A549 (cell line): ENCODE data around the gene ARAP1.

Experiments
- CEBPB ChIP-seq, 2 experiments: fragments of >200 bp in 1 of 2; sonication (Bioruptor Twin) in 1 of 2; formaldehyde crosslinking in 1 of 2; IDR thresholded peaks; 2 replicates each; pipeline ENCODE4 v1.6.1; 2012 to 2016
- CHD4 ChIP-seq: fragments of 200-600 bp; sonication (generic); IDR thresholded peaks from 2 replicates; pipeline ENCODE4 v1.6.1; 2016; ENCODE audit warnings: antibody characterized with exemption, mild to moderate bottlenecking, borderline replicate concordance
- CTCF ChIP-seq: fragments of >200 bp; sonication (Bioruptor Twin); formaldehyde crosslinking; IDR thresholded peaks from 3 replicates; pipeline ENCODE4 v1.5.1; 2016
- EP300 ChIP-seq, 2 experiments: fragments of >200 bp; sonication (Bioruptor Twin); formaldehyde crosslinking; IDR thresholded peaks; 2 replicates in 1 of 2; 3 replicates in 1 of 2; pipeline ENCODE4 v1.6.1; 2016 to 2017
- JUN ChIP-seq, 2 experiments: fragments of >200 bp; sonication (Bioruptor Twin); formaldehyde crosslinking; IDR thresholded peaks; 2 replicates in 1 of 2; 3 replicates in 1 of 2; pipeline ENCODE4 v1.6.1; 2016 to 2017
- PHF8 ChIP-seq: fragments of 200-600 bp; sonication (generic); IDR thresholded peaks from 2 replicates; pipeline ENCODE4 v1.6.1; 2016; ENCODE audit warnings: low read depth, mild to moderate bottlenecking, antibody characterized with exemption, moderate library complexity, borderline replicate concordance
- POLR2A ChIP-seq: IDR thresholded peaks from 2 replicates; pipeline ENCODE4 v1.6.1; 2012; ENCODE audit warnings: mild to moderate bottlenecking, low read length
- REST ChIP-seq: fragments of 200-600 bp; sonication (generic); IDR thresholded peaks from 2 replicates; pipeline ENCODE4 v1.6.1; 2016; ENCODE audit warnings: antibody characterized with exemption, mild to moderate bottlenecking, moderate library complexity

DNA sequence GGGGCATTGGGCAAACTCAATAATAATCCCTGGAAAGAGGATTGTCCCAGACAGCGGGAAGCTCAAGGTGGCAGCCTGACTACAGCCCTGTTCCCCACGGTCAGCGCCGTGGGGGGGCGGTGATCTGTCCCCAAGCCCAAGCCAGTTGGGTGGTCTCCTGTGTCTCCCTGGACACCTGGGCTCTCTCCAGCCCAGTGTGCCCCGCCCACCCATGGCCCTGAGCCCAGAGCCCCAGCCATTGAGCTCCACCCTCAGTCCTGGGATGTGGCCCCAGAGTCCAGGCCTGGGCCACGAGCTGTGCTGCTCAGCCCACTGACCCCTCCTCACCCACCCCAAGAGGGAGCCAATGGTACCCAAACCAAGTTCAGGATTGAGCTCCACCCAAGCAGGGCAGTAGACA, 50.1 kb downstream of the ARAP1 start:
- TF ChIP-seq EP300 (IDR thresholded peaks at IDR 0.05): no peak
- no peak for TF ChIP-seq CTCF
- no peak for TF ChIP-seq JUN (IDR thresholded peaks at IDR 0.05)
- no peak for TF ChIP-seq POLR2A
- no peak for TF ChIP-seq CEBPB (IDR thresholded peaks at IDR 0.05)
- no peak for TF ChIP-seq REST
- TF ChIP-seq PHF8: no peak
- TF ChIP-seq CHD4: no peak
